ENCODE measurements around the gene PNMA8B. TPM values are rescaled to one million over a fixed set of nuclear protein-coding genes. Genes with fewer than 3 reads are reported as not detected.

The PNMA8B gene
- total RNA-seq, 1 experiment from 2014 or later: 1.5 TPM

- no peak for DNase-seq
- no peak overlapping the region for H2BK5ac ChIP-seq (ENCODE audit: insufficient read length, low read length)
- H2AK5ac ChIP-seq (ENCODE audit: insufficient read length, low read length): no peak overlapping the region
- no peak overlapping the region for H3K18ac ChIP-seq (ENCODE audit: insufficient read length, low read depth, low read length)
- no peak overlapping the region for H2BK20ac ChIP-seq (ENCODE audit: low read depth, low read length, poor library complexity, severe bottlenecking)
- Mint-ChIP-seq H3K27me3 (ENCODE audit: low read depth) (peaks cover 3% of the 10 kb centered on the region; the same call in 1 of the 2 replicates), H3K4me3 (no peak overlapping the region), H3K9me3 (peaks cover 5 to 7% of the 10 kb centered on the region in 2 experiments; a peak in 3 of 5 replicates), H3K36me3 (ENCODE audit: insufficient read depth in 1 of 3, low read depth in 3 of 3) (no peaks in the 10 kb centered on the region), H3K27ac (no peak overlapping the region), H3K4me1 (no peaks in the 10 kb centered on the region)
- H3K4ac ChIP-seq (ENCODE audit: low read depth, low read length): no peak overlapping the region
- no peak overlapping the region for H3K4me2 ChIP-seq (ENCODE audit: insufficient read depth, insufficient read length, low read length)
- no peak overlapping the region for H2BK120ac ChIP-seq (ENCODE audit: low read depth, low read length, poor library complexity, severe bottlenecking)
- no CpG with 5 or more reads among the region's 15 CpGs for WGBS (ENCODE audit: extremely low coverage, insufficient read length, low lambda C conversion rate)
- H3K14ac ChIP-seq (ENCODE audit: insufficient read depth, low read length): no peak overlapping the region
- no peak overlapping the region for H3K9ac ChIP-seq (ENCODE audit: extremely low read depth, insufficient read length, low read length)
- H2BK15ac ChIP-seq (ENCODE audit: low read depth, low read length): no peak overlapping the region
- no peak overlapping the region for H2AFZ ChIP-seq (ENCODE audit: low read length)
- H3K79me2 ChIP-seq (ENCODE audit: insufficient read depth, low read length): no peaks in the 10 kb centered on the region
- no peaks in the 10 kb centered on the region for H3K4me1 ChIP-seq (ENCODE audit: insufficient read depth, low read length)
- H3K27ac ChIP-seq (ENCODE audit: insufficient read length, low read depth, low read length): no peak overlapping the region
- no peaks in the 10 kb centered on the region for H3K27me3 ChIP-seq (ENCODE audit: insufficient read depth, low read length)
- no peak overlapping the region for H4K91ac ChIP-seq (ENCODE audit: insufficient read length, low read depth, low read length)
- TF ChIP-seq, protein P1, sequence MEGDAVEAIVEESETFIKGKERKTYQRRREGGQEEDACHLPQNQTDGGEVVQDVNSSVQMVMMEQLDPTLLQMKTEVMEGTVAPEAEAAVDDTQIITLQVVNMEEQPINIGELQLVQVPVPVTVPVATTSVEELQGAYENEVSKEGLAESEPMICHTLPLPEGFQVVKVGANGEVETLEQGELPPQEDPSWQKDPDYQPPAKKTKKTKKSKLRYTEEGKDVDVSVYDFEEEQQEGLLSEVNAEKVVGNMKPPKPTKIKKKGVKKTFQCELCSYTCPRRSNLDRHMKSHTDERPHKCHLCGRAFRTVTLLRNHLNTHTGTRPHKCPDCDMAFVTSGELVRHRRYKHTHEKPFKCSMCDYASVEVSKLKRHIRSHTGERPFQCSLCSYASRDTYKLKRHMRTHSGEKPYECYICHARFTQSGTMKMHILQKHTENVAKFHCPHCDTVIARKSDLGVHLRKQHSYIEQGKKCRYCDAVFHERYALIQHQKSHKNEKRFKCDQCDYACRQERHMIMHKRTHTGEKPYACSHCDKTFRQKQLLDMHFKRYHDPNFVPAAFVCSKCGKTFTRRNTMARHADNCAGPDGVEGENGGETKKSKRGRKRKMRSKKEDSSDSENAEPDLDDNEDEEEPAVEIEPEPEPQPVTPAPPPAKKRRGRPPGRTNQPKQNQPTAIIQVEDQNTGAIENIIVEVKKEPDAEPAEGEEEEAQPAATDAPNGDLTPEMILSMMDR (conservative IDR thresholded peaks at IDR 0.05): no peak
- H2BK12ac ChIP-seq (ENCODE audit: insufficient read length, low read depth, low read length): no peak overlapping the region
- H3T11ph ChIP-seq (ENCODE audit: low read length): no peak overlapping the region
- no peaks in the 10 kb centered on the region for H3K9me3 ChIP-seq (ENCODE audit: control insufficient read depth, low read depth, low read length)
- no peak overlapping the region for H3K23ac ChIP-seq (ENCODE audit: insufficient read length, low read depth, low read length)
- no peak overlapping the region for H4K8ac ChIP-seq (replicated peaks; ENCODE audit: insufficient read length, low read depth, low read length)
- no peak overlapping the region for H3K56ac ChIP-seq (ENCODE audit: insufficient read length, low read depth, low read length)
- H4K20me1 ChIP-seq (ENCODE audit: control insufficient read depth, insufficient read depth, insufficient read length): no peaks in the 10 kb centered on the region
- H3K23me2 ChIP-seq (ENCODE audit: insufficient read length, low read depth, low read length, poor library complexity, severe bottlenecking): no peaks in the 10 kb centered on the region
- no peak overlapping the region for H4K5ac ChIP-seq (ENCODE audit: insufficient read length, low read depth, low read length)
- H3K79me1 ChIP-seq (ENCODE audit: insufficient read depth, low read depth, low read length, poor library complexity, severe bottlenecking): no peaks in the 10 kb centered on the region
Measured at GRCh38 chr19:46446021-46446420, 49.6 kb downstream of the PNMA8B start.
